Ovary (tissue), 9 donors: ENCODE results near the gene KRTAP10-10. TPM values are rescaled to one million over a fixed set of nuclear protein-coding genes. Genes with fewer than 3 reads are reported as not detected.

ENCODE experiments used
- DNase-seq, 5 donors: peaks; one replicate each; pipeline ENCODE4 v3.0.0-alpha.2; 2019 to 2020
- H3K27ac ChIP-seq, 2 donors: fragments of 200-600 bp; one replicate each; pipeline versions ENCODE4 v1.5.1 to v1.8.0; 2019 to 2022
- H3K27me3 ChIP-seq: fragments of 200-600 bp; one replicate; pipeline ENCODE4 v1.8.0; 2022
- H3K36me3 ChIP-seq: fragments of 200-600 bp; sonication (generic); one replicate; pipeline ENCODE4 v1.5.1; 2019
- H3K4me1 ChIP-seq: one replicate; pipeline ENCODE4 v1.8.1; 2013; ENCODE audit warnings: mild to moderate bottlenecking, moderate library complexity; ENCODE audit not compliant: insufficient read depth
- H3K4me3 ChIP-seq: fragments of 200-600 bp; sonication (generic); one replicate; pipeline ENCODE4 v1.5.1; 2017
- H3K9me3 ChIP-seq, 2 donors: fragments of 200-600 bp in 1 of 2; sonication (generic) in 1 of 2; one replicate each; pipeline versions ENCODE4 v1.5.1 to v1.8.1; 2013 to 2019; ENCODE audit warnings: mild to moderate bottlenecking in 1 of 2, moderate library complexity in 1 of 2
- CTCF ChIP-seq, 3 donors: fragments of 450-650 bp in 2 of 3; fragments of 200-600 bp in 1 of 3; IDR thresholded peaks; one replicate each; pipeline versions ENCODE4 v1.5.1 to v1.8.0; 2016 to 2022; ENCODE audit warnings: antibody characterized with exemption in 3 of 3, mild to moderate bottlenecking in 1 of 3
- EP300 ChIP-seq: sonication (generic); formaldehyde crosslinking; IDR thresholded peaks from one replicate; pipeline ENCODE4 v1.6.1; 2017; ENCODE audit warnings: antibody characterized with exemption
- POLR2A ChIP-seq: fragments of 450-650 bp; IDR thresholded peaks from one replicate; pipeline ENCODE4 v1.6.1; 2017; ENCODE audit warnings: antibody characterized with exemption, mild to moderate bottlenecking, moderate library complexity
- WGBS, 3 donors: extraction: QIAGEN DNeasy Blood & Tissue Kit in 1 of 3; methylation state at CpG; one replicate each; pipeline versions ENCODE4 v1.1.5 to v1.1.7; 2013 to 2017; 5-methylcytosine and 5-hydroxymethylcytosine counted together
- intact Hi-C, 4 donors: fragments of 100-400 bp; cut with DNase I; formaldehyde crosslinking; loops; one replicate each; pipeline versions ENCODE4 v1.11.0 to v1.15.1; 2022 to 2023
- polyA plus RNA-seq, 2 donors: library from polyadenylated mRNA; stranded (reverse); fragments of 200-250 nt in 1 of 2; fragments of 350-450 nt in 1 of 2; fragmentation: Illumina TruSeq in 1 of 2; extraction: RNeasy Lipid Tissue Mini Kit (QIAGEN cat#74804) in 1 of 2; gene quantifications; one replicate each; pipeline ENCODE4 v1.2.3, GENCODE V29; 2013 to 2014
- total RNA-seq, 7 donors: library from RNA; depleted of rRNA in 2 of 7; stranded (reverse); fragments of >200 nt in 2 of 7; fragmentation: NEBNext Ultra II Directional in 3 of 7; extraction: Animal tissue kit (Norgen Biotek cat#: 25700) in 3 of 7; gene quantifications; one replicate each; pipeline versions ENCODE4 v1.1.0 to v1.2.4, GENCODE V29; 2016 to 2023
- donor health status: DM: no; HTN: no; CAD: no; lungs with moderate emphysema.
- donor health status: DM: no; HTN: no; CAD: no.
- donor health status: Bipolar disorder and iron deficiency.
- donor health status: DM: yes; HTN: yes; CAD: no.
- donor health status: DM: no; HTN: no; CAD: no.
- donor health status: DM: yes; HTN: yes; CAD: no.

The KRTAP10-10 gene
- total and polyA plus RNA-seq, 9 donors, result not detected

DNA sequence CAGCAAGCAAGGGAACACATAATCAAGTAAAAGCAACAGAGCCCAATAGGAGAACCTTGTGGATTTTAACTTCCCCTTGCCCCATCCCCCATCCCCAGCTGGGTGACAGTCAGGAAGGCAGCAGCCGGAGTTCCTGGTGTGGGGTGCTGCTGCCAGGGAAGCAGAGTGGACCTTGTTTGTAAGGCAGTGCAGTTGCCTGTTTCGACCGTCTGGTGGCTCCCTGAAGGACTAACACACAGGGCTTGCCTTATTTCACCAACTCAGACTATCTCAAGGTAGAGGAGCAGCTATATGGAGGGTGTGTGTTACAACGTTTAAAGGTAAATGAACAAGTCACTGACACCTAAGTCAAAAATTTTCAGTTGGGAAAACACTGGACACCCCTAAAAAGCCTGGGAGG is 18.7 kb upstream of the KRTAP10-10 start:
- intact Hi-C loops, result no loop called here
- Histone ChIP-seq H3K27ac (no peak overlapping the region), H3K36me3 (no peaks in the 10 kb centered on the region), H3K4me1 (no peaks in the 10 kb centered on the region), H3K9me3 (peaks cover 0 to 3% of the 10 kb centered on the region in 2 donors), H3K4me3 (no peak overlapping the region), H3K27me3 (no peaks in the 10 kb centered on the region)
- 15 to 26% (median 16%) methylated on average over 4 of the region's 4 CpGs for WGBS, 3 donors
- no peak for DNase-seq
- TF ChIP-seq CTCF (IDR thresholded peaks at IDR 0.05), result no peak

- 63 to 72% (median 66%) methylated on average over 3 of the region's 3 CpGs for WGBS, 3 donors
- H3K27ac ChIP-seq, result no peak overlapping the region
These were observed 18.2 kb upstream of the KRTAP10-10 start for GRCh38 chr21:44618909-44619308.

DNA sequence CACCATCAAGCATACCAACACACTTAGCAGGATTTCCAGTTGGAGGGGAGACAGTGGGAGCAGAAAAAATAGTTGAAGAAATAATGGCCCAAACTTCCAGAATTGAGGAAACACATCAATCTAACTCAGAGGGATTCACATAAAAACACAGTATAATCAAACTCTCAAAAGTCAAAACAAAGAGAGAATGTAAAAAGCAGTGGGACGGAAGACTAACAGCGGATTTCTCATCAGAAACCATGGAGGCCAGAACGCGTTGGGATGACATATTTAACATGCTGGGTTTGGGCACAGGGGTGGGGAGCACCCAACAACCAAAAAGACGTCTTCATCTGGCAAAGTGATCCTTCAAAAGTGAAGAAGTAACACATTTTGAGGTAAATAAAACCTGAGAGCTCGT is 17.3 kb upstream of the KRTAP10-10 start:
- intact Hi-C loops, result no loop called here
- WGBS, 3 donors, result 82 to 83% (median 83%) methylated on average over 6 of the region's 6 CpGs
- no peak for DNase-seq
- no peak overlapping the region for H3K27ac ChIP-seq
- peaks cover 0 to 5% of the 10 kb centered on the region in 2 donors for H3K9me3 ChIP-seq
- H3K36me3 ChIP-seq, result no peaks in the 10 kb centered on the region
- no peaks in the 10 kb centered on the region for H3K27me3 ChIP-seq
- H3K4me1 ChIP-seq, result no peaks in the 10 kb centered on the region
- no peak overlapping the region for H3K4me3 ChIP-seq
- TF ChIP-seq POLR2A (no peak), EP300 (no peak), CTCF (IDR thresholded peaks at IDR 0.05) (no peak)

More at GRCh38 chr21:44618909-44619308, 18.2 kb upstream of the KRTAP10-10 start:
- Histone ChIP-seq H3K9me3 (peaks cover 0 to 3% of the 10 kb centered on the region in 2 donors), H3K4me1 (no peaks in the 10 kb centered on the region), H3K27me3 (no peaks in the 10 kb centered on the region), H3K36me3 (no peaks in the 10 kb centered on the region), H3K4me3 (no peak overlapping the region)
- intact Hi-C loops, result no loop called here
- DNase-seq, result no peak
- TF ChIP-seq POLR2A (no peak), EP300 (no peak), CTCF (IDR thresholded peaks at IDR 0.05) (no peak)

DNA sequence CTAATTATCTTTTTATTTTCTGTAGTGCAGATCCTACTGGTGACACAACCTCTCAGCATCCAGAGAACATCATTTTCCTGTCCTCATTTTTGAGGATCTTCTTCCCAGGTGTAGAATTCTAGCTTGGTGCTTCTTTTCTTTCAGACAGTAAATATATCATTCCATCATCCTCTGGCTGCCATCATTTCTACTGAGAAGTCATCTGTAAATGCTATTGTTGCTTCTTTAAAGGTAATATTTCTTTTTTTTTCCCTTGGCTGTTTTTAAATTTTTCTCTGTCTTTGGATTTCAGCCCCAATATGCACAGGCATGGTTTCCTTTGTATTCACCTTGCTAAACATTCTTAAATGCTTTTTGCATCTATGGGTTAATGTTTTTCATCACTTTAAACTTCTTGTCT is 13.6 kb upstream of the KRTAP10-10 start:
- TF ChIP-seq POLR2A, result no peak
- no peak for TF ChIP-seq EP300
- no peak for TF ChIP-seq CTCF (IDR thresholded peaks at IDR 0.05)
- H3K4me3 ChIP-seq, result no peak overlapping the region
- H3K4me1 ChIP-seq, result no peaks in the 10 kb centered on the region
- DNase-seq, result no peak
- no peaks in the 10 kb centered on the region for H3K36me3 ChIP-seq
- H3K9me3 ChIP-seq, result peaks cover 0 to 5% of the 10 kb centered on the region in 2 donors
- intact Hi-C loops, result no loop called here
- H3K27ac ChIP-seq, result no peak overlapping the region
- no peaks in the 10 kb centered on the region for H3K27me3 ChIP-seq

- Histone ChIP-seq H3K4me3 (no peak overlapping the region), H3K9me3 (peaks cover 0 to 5% of the 10 kb centered on the region in 2 donors), H3K36me3 (no peaks in the 10 kb centered on the region), H3K27me3 (no peaks in the 10 kb centered on the region), H3K27ac (no peak overlapping the region), H3K4me1 (no peaks in the 10 kb centered on the region)
- TF ChIP-seq CTCF (IDR thresholded peaks at IDR 0.05) (no peak), POLR2A (no peak), EP300 (no peak)
- intact Hi-C loops, result no loop called here
- 85 to 86% (median 86%) methylated on average over 7 of the region's 7 CpGs for WGBS, 3 donors
- DNase-seq, result no peak
These were observed 11.4 kb upstream of the KRTAP10-10 start for GRCh38 chr21:44625756-44626155.
